CD4-positive, alpha-beta T cell (primary cell): ENCODE measurements around the gene NIPAL1. TPM values are rescaled to one million over a fixed set of nuclear protein-coding genes. Genes with fewer than 3 reads are reported as not detected.

Source experiments
- ATAC-seq: fragments of 200-7000 bp; cut with Tn5 transposase; one replicate; pipeline ENCODE4 v1.10.0; 2022; ENCODE audit warnings: mild to moderate bottlenecking; ENCODE audit not compliant: poor library complexity
- CTCF ChIA-PET: fragments of 350-600 bp; sonication (Branson Sonifier 250); formaldehyde crosslinking; loops from one replicate; lab custom pipeline; 2021; ENCODE audit warnings: antibody characterized with exemption, inconsistent platforms; lab: Charles Lee
- POLR2A ChIA-PET: fragments of 350-600 bp; sonication (Branson Sonifier 250); formaldehyde crosslinking; loops from one replicate; lab custom pipeline; 2021; ENCODE audit warnings: antibody characterized with exemption, inconsistent platforms; lab: Charles Lee
- DNase-seq, 14 experiments: peaks; one replicate each; pipeline ENCODE4 v3.0.0-alpha.2; 2013 to 2020; ENCODE audit warnings: mixed read lengths in 2 of 14
- H3K27ac ChIP-seq, 2 donors: one replicate each; pipeline versions ENCODE4 v1.5.1 to v1.7.0; 2013; ENCODE audit warnings: low read length in 2 of 2, low read depth in 1 of 2, mild to moderate bottlenecking in 1 of 2
- H3K27me3 ChIP-seq, 2 experiments: 1 replicate in 1 of 2; 2 replicates in 1 of 2; pipeline versions ENCODE4 v1.6.1 to v1.7.0; 2013; ENCODE audit warnings: low read length in 2 of 2, control low read depth in 1 of 2, mild to moderate bottlenecking in 1 of 2, moderate library complexity in 1 of 2; ENCODE audit not compliant: insufficient read depth in 2 of 2, control insufficient read depth in 1 of 2
- H3K36me3 ChIP-seq: one replicate; pipeline ENCODE4 v1.6.1; 2013; ENCODE audit warnings: low read length, control low read depth; ENCODE audit not compliant: insufficient read depth
- H3K4me1 ChIP-seq: one replicate; pipeline ENCODE4 v1.6.1; 2013; ENCODE audit warnings: low read length, control low read depth; ENCODE audit not compliant: insufficient read depth
- H3K4me3 ChIP-seq: one replicate; pipeline ENCODE4 v1.5.1; 2013; ENCODE audit warnings: mild to moderate bottlenecking, low read length, moderate library complexity
- H3K9me3 ChIP-seq, 2 experiments: 1 replicate in 1 of 2; 2 replicates in 1 of 2; pipeline versions ENCODE4 v1.6.1 to v1.7.0; 2013; ENCODE audit warnings: low read length in 2 of 2, mild to moderate bottlenecking in 2 of 2, control low read depth in 1 of 2, moderate library complexity in 1 of 2; ENCODE audit not compliant: control insufficient read depth in 1 of 2, insufficient read depth in 1 of 2
- H3K27ac Mint-ChIP-seq: one replicate; pipeline ENCODE4 v1.8.0; 2020; ENCODE audit warnings: mixed read lengths
- H3K27me3 Mint-ChIP-seq: one replicate; pipeline ENCODE4 v1.8.0; 2021; ENCODE audit warnings: mixed read lengths
- H3K36me3 Mint-ChIP-seq: one replicate; pipeline ENCODE4 v1.8.0; 2021; ENCODE audit warnings: low read depth, mixed read lengths
- H3K4me1 Mint-ChIP-seq: one replicate; pipeline ENCODE4 v1.8.0; 2021; ENCODE audit warnings: low read depth, mixed read lengths
- H3K4me3 Mint-ChIP-seq: one replicate; pipeline ENCODE4 v1.8.0; 2020; ENCODE audit warnings: mild to moderate bottlenecking, mixed read lengths
- H3K9me3 Mint-ChIP-seq: one replicate; pipeline ENCODE4 v1.8.0; 2020; ENCODE audit warnings: mixed read lengths
- CTCF ChIP-seq: fragments of 200-600 bp; IDR thresholded peaks from one replicate; pipeline ENCODE4 v1.8.0; 2022; ENCODE audit warnings: antibody characterized with exemption, mild to moderate bottlenecking
- intact Hi-C, 2 experiments: fragments of 100-400 bp; cut with DNase I in 1 of 2; cut with micrococcal nuclease in 1 of 2; formaldehyde crosslinking; loops; one replicate each; pipeline versions ENCODE4 v1.15.1 to v1.9.0; 2023 to 2025; cut with DNase I, micrococcal nuclease
- total RNA-seq, 174 experiments: library from RNA in 2 of 174; stranded (reverse) in 2 of 174; gene quantifications; one replicate each; pipeline ENCODE4 v1.2.3 and lab custom pipeline; 2021 to 2026

The NIPAL1 gene
- total RNA-seq, 2 experiments from 2014 or later = 0.45 to 0.85 TPM

- H3K4me1 Mint-ChIP-seq = peaks cover 5% of the 10 kb centered on the region
- H3K36me3 Mint-ChIP-seq = no peaks in the 10 kb centered on the region
- Histone ChIP-seq H3K27me3 (no peaks in the 10 kb centered on the region), H3K4me3 (no peak overlapping the region), H3K9me3 (no peaks in the 10 kb centered on the region), H3K27ac (no peak overlapping the region), H3K36me3 (no peaks in the 10 kb centered on the region), H3K4me1 (peaks cover 3% of the 10 kb centered on the region)
- ChIA-PET CTCF (interaction anchor here (0.8 to 2.1 kb wide), 7 partner anchors 10 to 105 kb away, joined by 4 to 11 read pairs (median 8); no protein-coding TSS in a partner anchor), POLR2A (interaction anchor here (0.6 to 1.2 kb wide), 3 partner anchors 12 to 94 kb away, joined by 3 read pairs; no protein-coding TSS in a partner anchor)
- no peak overlapping the region for H3K27ac Mint-ChIP-seq
- intact Hi-C loops = loop anchor here (1.0 to 2.0 kb wide), 3 partner anchors 53 to 107 kb away; no protein-coding TSS in a partner anchor
- peak; percentile 84 for TF ChIP-seq CTCF
- DNase-seq = peak; percentile 31 to 75 (median 51)
- no peak overlapping the region for H3K4me3 Mint-ChIP-seq
- peak; percentile 95 for ATAC-seq
- no peaks in the 10 kb centered on the region for H3K27me3 Mint-ChIP-seq
- H3K9me3 Mint-ChIP-seq = no peaks in the 10 kb centered on the region
Measured at GRCh38 chr4:48033825-48034413, 17.3 kb downstream of the NIPAL1 start.

GRCh38 chr4:48035952-48036351, 19.4 kb downstream of the NIPAL1 start:
- no peaks in the 10 kb centered on the region for H3K27me3 Mint-ChIP-seq
- H3K4me1 Mint-ChIP-seq = peaks cover 5% of the 10 kb centered on the region
- Histone ChIP-seq H3K4me1 (peaks cover 3% of the 10 kb centered on the region), H3K9me3 (no peaks in the 10 kb centered on the region), H3K36me3 (no peaks in the 10 kb centered on the region), H3K4me3 (no peak overlapping the region), H3K27me3 (no peaks in the 10 kb centered on the region), H3K27ac (no peak overlapping the region)
- ChIA-PET POLR2A (no interaction called here), CTCF (no interaction called here)
- H3K4me3 Mint-ChIP-seq = no peak overlapping the region
- H3K9me3 Mint-ChIP-seq = no peaks in the 10 kb centered on the region
- intact Hi-C loops = loop anchor here in 1 of 2 experiments (2.0 kb wide), 1 partner anchor 105 kb away; no protein-coding TSS in a partner anchor
- ATAC-seq (no peak), DNase-seq (no peak)
- H3K27ac Mint-ChIP-seq = no peak overlapping the region
- no peaks in the 10 kb centered on the region for H3K36me3 Mint-ChIP-seq
- TF ChIP-seq CTCF = no peak

GRCh38 chr4:48037117-48037462, 20.5 kb downstream of the NIPAL1 start:
- peaks cover 5% of the 10 kb centered on the region for H3K4me1 Mint-ChIP-seq
- DNase-seq = no peak
- H3K4me3 ChIP-seq = no peak overlapping the region
- no peaks in the 10 kb centered on the region for H3K27me3 ChIP-seq
- H3K27me3 Mint-ChIP-seq = no peaks in the 10 kb centered on the region
- no peak overlapping the region for H3K27ac ChIP-seq
- peaks cover 3% of the 10 kb centered on the region for H3K4me1 ChIP-seq
- TF ChIP-seq CTCF = no peak
- no peaks in the 10 kb centered on the region for H3K36me3 Mint-ChIP-seq
- H3K9me3 Mint-ChIP-seq = no peaks in the 10 kb centered on the region
- H3K9me3 ChIP-seq = no peaks in the 10 kb centered on the region
- CTCF ChIA-PET = no interaction called here
- no peak overlapping the region for H3K4me3 Mint-ChIP-seq
- ATAC-seq = no peak
- intact Hi-C loops = no loop called here
- POLR2A ChIA-PET = no interaction called here
- no peak overlapping the region for H3K27ac Mint-ChIP-seq
- no peaks in the 10 kb centered on the region for H3K36me3 ChIP-seq
